H1 (cell line): ENCODE results near the gene FOXS1. TPM values are rescaled to one million over a fixed set of nuclear protein-coding genes. Genes with fewer than 3 reads are reported as not detected.
A peak's percentile ranks its signal among the peaks of the same experiment; 100 is the strongest.

Source experiments
- CTCF ChIA-PET: fragments of 300-600 bp; sonication (Branson Sonifier 250); formaldehyde crosslinking; loops from one replicate; lab custom pipeline; 2021; ENCODE audit not compliant: partially characterized antibody; lab: Charles Lee
- POLR2A ChIA-PET: fragments of 300-600 bp; sonication (Branson Sonifier 250); formaldehyde crosslinking; loops from one replicate; lab custom pipeline; 2021; ENCODE audit warnings: inconsistent platforms; ENCODE audit not compliant: partially characterized antibody; lab: Charles Lee
- DNase-seq, 2 experiments: peaks; one replicate each; pipeline versions ENCODE4 v3.0.0 to v3.0.0-alpha.2; 2010 to 2022; ENCODE audit warnings: low spot score in 2 of 2, low read depth in 1 of 2, mixed read lengths in 1 of 2
- FAIRE-seq: peaks from 2 replicates; lab custom pipeline; 2011; peaks lifted over from hg19 to GRCh38; lab: Jason Lieb, UNC
- H2AFZ ChIP-seq: 2 replicates; pipeline ENCODE4 v1.8.1; 2012; ENCODE audit warnings: low read length, inconsistent platforms
- H2AK5ac ChIP-seq: 2 replicates; pipeline ENCODE4 v1.6.1; 2013; ENCODE audit warnings: low read depth, low read length
- H2BK120ac ChIP-seq: replicated peaks from 2 replicates; pipeline ENCODE3; 2013; ENCODE audit warnings: low read depth, low read length, inconsistent platforms
- H2BK12ac ChIP-seq: 2 replicates; pipeline ENCODE4 v1.6.1; 2013; ENCODE audit warnings: low read depth, low read length
- H2BK15ac ChIP-seq: 2 replicates; pipeline ENCODE4 v1.6.1; 2013; ENCODE audit warnings: low read length
- H2BK20ac ChIP-seq: 2 replicates; pipeline ENCODE4 v1.6.1; 2013; ENCODE audit warnings: low read length
- H2BK5ac ChIP-seq: 2 replicates; pipeline ENCODE4 v1.6.1; 2013; ENCODE audit warnings: low read depth, low read length
- H3K14ac ChIP-seq: 2 replicates; pipeline ENCODE4 v1.6.1; 2013; ENCODE audit warnings: inconsistent platforms; ENCODE audit not compliant: insufficient read length
- H3K18ac ChIP-seq: 2 replicates; pipeline ENCODE4 v1.6.1; 2013; ENCODE audit warnings: low read length; ENCODE audit errors: extremely low read depth
- H3K23ac ChIP-seq: 2 replicates; pipeline ENCODE4 v1.6.1; 2013; ENCODE audit warnings: inconsistent platforms; ENCODE audit not compliant: insufficient read length
- H3K23me2 ChIP-seq: 2 replicates; pipeline ENCODE4 v1.6.1; 2013; ENCODE audit warnings: low read depth, low read length
- H3K27ac ChIP-seq: 2 replicates; pipeline ENCODE4 v1.6.1; 2011; ENCODE audit warnings: low read depth, low read length, inconsistent platforms
- H3K27me3 ChIP-seq, 4 experiments: replicated peaks in 1 of 4; 1 replicate in 1 of 4; 2 replicates in 3 of 4; pipeline versions ENCODE4 v1.6.1 to v1.8.1; 2011 to 2013; ENCODE audit warnings: low read length in 3 of 4, mild to moderate bottlenecking in 3 of 4, inconsistent platforms in 2 of 4, mixed read lengths in 2 of 4, moderate library complexity in 1 of 4; ENCODE audit not compliant: control insufficient read depth in 3 of 4, insufficient read depth in 3 of 4; ENCODE audit errors: extremely low read depth in 1 of 4
- H3K36me3 ChIP-seq, 4 experiments: 2 replicates each; pipeline versions ENCODE4 v1.6.1 to v1.8.1; 2011 to 2013; ENCODE audit warnings: mild to moderate bottlenecking in 4 of 4, low read length in 3 of 4, moderate library complexity in 2 of 4, control low read depth in 1 of 4, inconsistent platforms in 1 of 4; ENCODE audit not compliant: insufficient read depth in 4 of 4, control insufficient read depth in 2 of 4
- H3K4ac ChIP-seq: replicated peaks from 2 replicates; pipeline ENCODE3; 2013; ENCODE audit warnings: low read length, low read depth, mixed read lengths, inconsistent platforms; ENCODE audit not compliant: insufficient read length
- H3K4me1 ChIP-seq, 4 experiments: replicated peaks in 1 of 4; 1 replicate in 1 of 4; 2 replicates in 3 of 4; pipeline versions ENCODE4 v1.6.1 to v1.8.1; 2011 to 2013; ENCODE audit warnings: low read length in 3 of 4, inconsistent platforms in 2 of 4, mixed read lengths in 1 of 4; ENCODE audit not compliant: insufficient read depth in 4 of 4, control insufficient read depth in 3 of 4
- H3K4me2 ChIP-seq, 2 experiments: 2 replicates each; pipeline versions ENCODE4 v1.6.1 to v1.8.1; 2011 to 2013; ENCODE audit warnings: low read depth in 2 of 2, low read length in 2 of 2, control low read depth in 1 of 2, inconsistent platforms in 1 of 2, mild to moderate bottlenecking in 1 of 2; ENCODE audit not compliant: insufficient read depth in 1 of 2
- H3K4me3 ChIP-seq, 4 experiments: fragments of 200-600, 300-600 bp in 1 of 4; sonication (generic), shearing (Covaris generic), sonication (Bioruptor Twin) in 1 of 4; 2 replicates each; pipeline versions ENCODE4 v1.5.1 to v1.8.1; 2011 to 2016; ENCODE audit warnings: low read length in 4 of 4, low read depth in 3 of 4, control low read depth in 2 of 4, inconsistent platforms in 2 of 4, mild to moderate bottlenecking in 2 of 4, mixed read lengths in 1 of 4, moderate library complexity in 1 of 4; ENCODE audit not compliant: insufficient read depth in 2 of 4; ENCODE audit errors: extremely low read depth in 1 of 4
- H3K56ac ChIP-seq: replicated peaks from 2 replicates; pipeline ENCODE3; 2013; ENCODE audit warnings: low read depth, mild to moderate bottlenecking, mixed read lengths, low read length, inconsistent platforms; ENCODE audit not compliant: insufficient read length
- H3K79me1 ChIP-seq: 2 replicates; pipeline ENCODE4 v1.6.1; 2013; ENCODE audit warnings: low read depth, low read length, control low read depth
- H3K79me2 ChIP-seq, 2 experiments: 2 replicates each; pipeline versions ENCODE4 v1.6.1 to v1.8.1; 2012 to 2013; ENCODE audit warnings: low read length in 2 of 2, mild to moderate bottlenecking in 2 of 2, inconsistent platforms in 1 of 2; ENCODE audit not compliant: insufficient read depth in 2 of 2, control insufficient read depth in 1 of 2
- H3K9ac ChIP-seq, 4 experiments: replicated peaks in 1 of 4; 1 replicate in 1 of 4; 2 replicates in 3 of 4; pipeline versions ENCODE4 v1.6.1 to v1.8.1; 2011 to 2013; ENCODE audit warnings: low read depth in 3 of 4, low read length in 3 of 4, control low read depth in 2 of 4, mild to moderate bottlenecking in 2 of 4, moderate library complexity in 2 of 4, inconsistent platforms in 1 of 4; ENCODE audit errors: extremely low read depth in 1 of 4
- H3K9me3 ChIP-seq, 2 experiments: 2 replicates each; pipeline versions ENCODE4 v1.6.1 to v1.8.1; 2012 to 2013; ENCODE audit warnings: mild to moderate bottlenecking in 2 of 2, moderate library complexity in 2 of 2, control low read depth in 1 of 2, inconsistent platforms in 1 of 2, low read depth in 1 of 2, low read length in 1 of 2, mixed read lengths in 1 of 2; ENCODE audit not compliant: insufficient read depth in 2 of 2
- H4K20me1 ChIP-seq, 2 experiments: replicated peaks in 1 of 2; 2 replicates each; pipeline versions ENCODE3 to v1.8.1; 2011 to 2013; ENCODE audit warnings: inconsistent platforms in 2 of 2, low read length in 2 of 2, mild to moderate bottlenecking in 1 of 2; ENCODE audit not compliant: insufficient read depth in 2 of 2, control insufficient read depth in 1 of 2
- H4K5ac ChIP-seq: 2 replicates; pipeline ENCODE4 v1.6.1; 2013; ENCODE audit warnings: low read length, low read depth, mixed read lengths, inconsistent platforms; ENCODE audit not compliant: insufficient read length
- H4K8ac ChIP-seq: 2 replicates; pipeline ENCODE4 v1.8.0; 2013; ENCODE audit warnings: mild to moderate bottlenecking, moderate library complexity, low read length, inconsistent platforms; ENCODE audit not compliant: insufficient read depth; ENCODE audit errors: extremely low read depth
- H4K91ac ChIP-seq: replicated peaks from 2 replicates; pipeline ENCODE3; 2013; ENCODE audit warnings: low read length, mixed read lengths, inconsistent platforms; ENCODE audit not compliant: insufficient read length
- CREB1 ChIP-seq: IDR thresholded peaks from 2 replicates; pipeline ENCODE4 v1.6.1; 2012; ENCODE audit warnings: inconsistent platforms
- HDAC6 ChIP-seq: IDR thresholded peaks from one replicate; pipeline ENCODE4 v1.7.1; 2012; ENCODE audit warnings: low read depth, mild to moderate bottlenecking, inconsistent platforms, low read length, moderate library complexity
- POU5F1 ChIP-seq: IDR thresholded peaks from 2 replicates; pipeline ENCODE4 v1.6.1; 2011; ENCODE audit warnings: low read depth, mild to moderate bottlenecking, low read length, moderate library complexity
- WGBS, 2 experiments: shearing (Covaris generic) in 1 of 2; methylation state at CpG; one replicate each; pipeline versions ENCODE4 v1.1.6 to v1.1.7; 2013 to 2015; ENCODE audit warnings: low lambda C conversion rate in 2 of 2, mixed read lengths in 2 of 2, inconsistent platforms in 1 of 2, low coverage in 1 of 2, missing lambda C conversion rate in 1 of 2; ENCODE audit not compliant: insufficient replicate concordance in 2 of 2, insufficient coverage in 1 of 2, insufficient read length in 1 of 2; ENCODE audit errors: extremely low coverage in 1 of 2, missing lambda C conversion rate in 1 of 2; 5-methylcytosine and 5-hydroxymethylcytosine counted together
- polyA plus RNA-seq, 7 experiments: library from polyadenylated mRNA; depleted of rRNA in 3 of 7; stranded (reverse) in 5 of 7; unstranded in 2 of 7; fragments of >200 nt in 5 of 7; fragments of 200-250 nt in 2 of 7; gene quantifications; 1 replicate in 5 of 7; 2 replicates in 1 of 7; 4 replicates in 1 of 7; pipeline versions ENCODE4 v1.2.1 to v1.2.3, GENCODE V29; 2011 to 2013; ENCODE audit warnings: missing spikeins in 2 of 7, mixed read lengths in 2 of 7
- total RNA-seq: library from RNA; stranded (reverse); fragmentation: NEBNext Ultra II Directional; extraction: Animal tissue kit (Norgen Biotek cat#: 25700); gene quantifications from 2 replicates; pipeline ENCODE4 v1.2.1, GENCODE V29; 2021

Gene FOXS1
- total and polyA plus RNA-seq, 2 of the 8 experiments (the other 6 are each of a cell fraction or from before 2014, with no cell fraction given) = 0.45 TPM; not detected in 1

DNA sequence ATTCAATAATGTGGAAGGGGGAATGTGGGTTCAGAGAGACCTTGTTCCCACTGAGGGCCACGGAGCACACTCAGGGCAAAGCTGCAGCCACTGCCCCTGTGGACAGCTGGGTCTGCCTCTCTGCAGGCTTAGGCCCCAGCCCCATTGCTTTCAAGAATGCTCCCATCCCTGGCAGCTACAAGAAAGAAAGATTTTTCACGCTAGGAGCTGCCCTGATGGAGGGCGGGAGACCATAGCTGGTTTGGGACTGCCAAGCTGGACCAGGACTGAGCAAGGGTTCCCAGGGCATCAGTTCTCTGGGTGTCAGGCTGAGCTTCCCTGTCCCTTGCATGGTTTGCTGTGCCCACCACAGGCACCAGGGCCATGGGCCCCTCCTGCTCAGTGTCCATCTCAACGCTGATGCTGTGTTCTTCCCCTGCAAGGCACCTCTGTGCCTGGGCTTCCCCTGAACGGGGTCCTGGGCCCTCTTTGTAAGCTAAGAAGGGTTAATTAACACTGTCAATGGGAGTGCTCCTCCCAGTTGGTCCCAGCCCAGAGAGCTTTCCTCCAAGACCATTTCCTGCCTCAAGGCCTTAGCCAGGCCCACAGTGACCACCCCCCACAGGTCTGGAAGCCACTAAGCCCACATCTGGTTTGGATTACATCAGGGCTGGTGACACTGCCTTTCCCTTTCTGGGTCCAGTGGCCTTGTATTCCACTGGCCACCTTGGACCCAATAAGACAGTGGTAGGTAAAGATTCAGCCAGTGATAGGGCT lies 8.4 kb downstream of the FOXS1 start:
- Histone ChIP-seq H3K23ac (no peak overlapping the region), H3K23me2 (no peaks in the 10 kb centered on the region), H3K79me1 (no peaks in the 10 kb centered on the region), H4K5ac (no peak overlapping the region), H4K20me1 (no peaks in the 10 kb centered on the region), H3K27ac (no peak overlapping the region), H2BK5ac (no peak overlapping the region), H3K27me3 (no peaks in the 10 kb centered on the region), H3K4me3 (no peak overlapping the region), H3K9ac (no peak overlapping the region), H3K56ac (no peak overlapping the region), H2BK20ac (no peak overlapping the region), H3K36me3 (no peaks in the 10 kb centered on the region), H2BK120ac (no peak overlapping the region), H4K91ac (no peak overlapping the region), H2BK12ac (no peak overlapping the region), H4K8ac (0 out of 2 replicates have a peak overlapping the region, but pooled peaks have one; percentile 17), H3K18ac (no peak overlapping the region), H2BK15ac (no peak overlapping the region), H3K9me3 (no peaks in the 10 kb centered on the region), H3K4ac (no peak overlapping the region), H3K4me2 (no peak overlapping the region), H3K79me2 (no peaks in the 10 kb centered on the region), H3K4me1 (peaks cover 0 to 24% (median 21%) of the 10 kb centered on the region in 4 experiments; a peak in 6 of 7 replicates), H3K14ac (no peak overlapping the region), H2AFZ (no peak overlapping the region), H2AK5ac (no peak overlapping the region)
- no peak for FAIRE-seq
- TF ChIP-seq CREB1 = no peak
- no peak for TF ChIP-seq HDAC6
- no peak for TF ChIP-seq POU5F1
- 89% methylated on average over 5 of the region's 5 CpGs; no CpG with 5 or more reads in 1 of the 2 experiments for WGBS, 2 experiments
- POLR2A ChIA-PET = no interaction called here
- CTCF ChIA-PET = interaction anchor here (0.8 to 7.3 kb wide), 11 partner anchors 13 to 199 kb away, joined by 3 to 111 read pairs (median 4); partner anchors contain the start of gene PDRG1
- DNase-seq = no peak
